Stomach (tissue), 4 donors: ENCODE data around the gene THSD7A.

Source experiments
- EP300 ChIP-seq: sonication (generic); formaldehyde crosslinking; IDR thresholded peaks from one replicate; pipeline ENCODE4 v1.6.1; 2017; ENCODE audit warnings: antibody characterized with exemption
- POLR2A ChIP-seq, 4 donors: fragments of 450-650 bp; IDR thresholded peaks; one replicate each; pipeline ENCODE4 v1.6.1; 2016; ENCODE audit warnings: antibody characterized with exemption in 4 of 4, control low read depth in 2 of 4, mild to moderate bottlenecking in 1 of 4, moderate library complexity in 1 of 4
- POLR2AphosphoS5 ChIP-seq, 3 donors: sonication (generic); formaldehyde crosslinking; IDR thresholded peaks; one replicate each; pipeline ENCODE4 v1.6.1; 2016; ENCODE audit warnings: antibody characterized with exemption in 3 of 3
- TF ChIP-seq, protein P1 (sequence below), 7 experiments: fragments of 450-650 bp in 4 of 7; fragments of 200-600 bp in 3 of 7; sonication (generic) in 3 of 7; IDR thresholded peaks; one replicate each; pipeline ENCODE4 v1.5.1; 2016 to 2019; ENCODE audit warnings: antibody characterized with exemption in 7 of 7, control low read depth in 2 of 7, mild to moderate bottlenecking in 1 of 7

DNA sequence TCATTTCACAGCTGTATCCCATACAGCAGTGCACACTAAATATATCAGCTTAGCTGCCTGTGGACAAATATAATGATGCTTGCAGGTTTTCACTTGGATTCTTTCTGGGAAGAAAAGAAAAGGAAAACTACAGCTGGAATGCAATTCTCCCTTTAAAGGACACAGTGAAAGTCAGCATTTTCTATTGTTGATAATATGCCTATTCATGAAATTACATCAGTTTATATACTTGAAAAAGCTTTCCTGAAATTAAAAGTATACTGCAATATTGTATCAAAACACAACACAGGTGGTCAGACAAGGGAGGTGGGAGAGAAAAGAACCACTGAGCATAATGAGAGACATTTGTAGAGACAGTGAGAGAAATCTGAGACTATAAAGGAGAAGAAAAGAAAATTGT lies 20.3 kb downstream of the THSD7A start:
- TF ChIP-seq POLR2AphosphoS5 (IDR thresholded peaks at IDR 0.05) (no peak), EP300 (no peak), POLR2A (IDR thresholded peaks at IDR 0.05) (no peak)
- TF ChIP-seq, protein P1, sequence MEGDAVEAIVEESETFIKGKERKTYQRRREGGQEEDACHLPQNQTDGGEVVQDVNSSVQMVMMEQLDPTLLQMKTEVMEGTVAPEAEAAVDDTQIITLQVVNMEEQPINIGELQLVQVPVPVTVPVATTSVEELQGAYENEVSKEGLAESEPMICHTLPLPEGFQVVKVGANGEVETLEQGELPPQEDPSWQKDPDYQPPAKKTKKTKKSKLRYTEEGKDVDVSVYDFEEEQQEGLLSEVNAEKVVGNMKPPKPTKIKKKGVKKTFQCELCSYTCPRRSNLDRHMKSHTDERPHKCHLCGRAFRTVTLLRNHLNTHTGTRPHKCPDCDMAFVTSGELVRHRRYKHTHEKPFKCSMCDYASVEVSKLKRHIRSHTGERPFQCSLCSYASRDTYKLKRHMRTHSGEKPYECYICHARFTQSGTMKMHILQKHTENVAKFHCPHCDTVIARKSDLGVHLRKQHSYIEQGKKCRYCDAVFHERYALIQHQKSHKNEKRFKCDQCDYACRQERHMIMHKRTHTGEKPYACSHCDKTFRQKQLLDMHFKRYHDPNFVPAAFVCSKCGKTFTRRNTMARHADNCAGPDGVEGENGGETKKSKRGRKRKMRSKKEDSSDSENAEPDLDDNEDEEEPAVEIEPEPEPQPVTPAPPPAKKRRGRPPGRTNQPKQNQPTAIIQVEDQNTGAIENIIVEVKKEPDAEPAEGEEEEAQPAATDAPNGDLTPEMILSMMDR (IDR thresholded peaks at IDR 0.05) = no peak
